ENCODE measurements around the gene TKFC. TPM values are rescaled to one million over a fixed set of nuclear protein-coding genes. Genes with fewer than 3 reads are reported as not detected.

The TKFC gene
- total and polyA plus RNA-seq, 9 of the 15 experiments (the other 6 are each of a cell fraction or from before 2014, with no cell fraction given), result 2.0 to 61.7 (median 28.5) TPM

DNA sequence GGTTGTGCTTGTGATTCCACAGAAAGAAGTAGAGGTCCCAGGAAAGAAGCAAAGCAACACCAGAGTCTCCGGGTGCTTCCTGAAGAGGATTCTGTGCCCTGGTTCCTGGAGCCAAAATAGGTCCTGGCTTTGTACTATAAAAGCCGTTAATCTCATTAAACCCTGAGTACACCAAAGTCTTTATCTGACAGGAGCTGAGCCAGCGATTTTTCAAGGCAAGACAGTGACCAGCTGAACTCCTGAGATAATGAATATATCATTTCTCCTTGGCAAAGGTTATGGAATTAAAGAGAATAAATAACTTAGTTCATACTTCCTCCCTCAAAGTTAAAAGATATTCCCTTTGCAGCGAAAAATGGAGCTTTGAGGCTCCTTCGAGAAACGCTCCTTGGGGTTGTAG lies 34.4 kb downstream of the TKFC start (continued):
- TF ChIP-seq, protein P1, sequence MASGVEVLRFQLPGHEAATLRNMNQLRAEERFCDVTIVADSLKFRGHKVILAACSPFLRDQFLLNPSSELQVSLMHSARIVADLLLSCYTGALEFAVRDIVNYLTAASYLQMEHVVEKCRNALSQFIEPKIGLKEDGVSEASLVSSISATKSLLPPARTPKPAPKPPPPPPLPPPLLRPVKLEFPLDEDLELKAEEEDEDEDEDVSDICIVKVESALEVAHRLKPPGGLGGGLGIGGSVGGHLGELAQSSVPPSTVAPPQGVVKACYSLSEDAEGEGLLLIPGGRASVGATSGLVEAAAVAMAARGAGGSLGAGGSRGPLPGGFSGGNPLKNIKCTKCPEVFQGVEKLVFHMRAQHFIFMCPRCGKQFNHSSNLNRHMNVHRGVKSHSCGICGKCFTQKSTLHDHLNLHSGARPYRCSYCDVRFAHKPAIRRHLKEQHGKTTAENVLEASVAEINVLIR (CRISPR knock-in tag; IDR thresholded peaks at IDR 0.05), result no peak
- TF ChIP-seq, protein P2, sequence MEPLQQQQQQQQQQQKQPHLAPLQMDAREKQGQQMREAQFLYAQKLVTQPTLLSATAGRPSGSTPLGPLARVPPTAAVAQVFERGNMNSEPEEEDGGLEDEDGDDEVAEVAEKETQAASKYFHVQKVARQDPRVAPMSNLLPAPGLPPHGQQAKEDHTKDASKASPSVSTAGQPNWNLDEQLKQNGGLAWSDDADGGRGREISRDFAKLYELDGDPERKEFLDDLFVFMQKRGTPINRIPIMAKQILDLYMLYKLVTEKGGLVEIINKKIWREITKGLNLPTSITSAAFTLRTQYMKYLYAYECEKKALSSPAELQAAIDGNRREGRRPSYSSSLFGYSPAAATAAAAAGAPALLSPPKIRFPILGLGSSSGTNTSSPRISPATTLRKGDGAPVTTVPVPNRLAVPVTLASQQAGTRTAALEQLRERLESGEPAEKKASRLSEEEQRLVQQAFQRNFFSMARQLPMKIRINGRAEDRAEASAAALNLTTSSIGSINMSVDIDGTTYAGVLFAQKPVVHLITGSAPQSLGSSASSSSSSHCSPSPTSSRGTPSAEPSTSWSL (CRISPR knock-in tag; IDR thresholded peaks at IDR 0.05; ENCODE audit: borderline replicate concordance), result no peak
- TF ChIP-seq ZNF23 (CRISPR knock-in tag; IDR thresholded peaks at IDR 0.05) (no peak), TEAD2 (tag; IDR thresholded peaks at IDR 0.05) (no peak), SAFB (IDR thresholded peaks at IDR 0.05; ENCODE audit: borderline replicate concordance, low read depth, low read length) (no peak), ZNF586 (CRISPR knock-in tag; conservative IDR thresholded peaks at IDR 0.05) (no peak), CBX1 (IDR thresholded peaks at IDR 0.05; ENCODE audit: low read depth) (no peak), MCM3 (IDR thresholded peaks at IDR 0.05) (no peak), MAZ (CRISPR knock-in tag; conservative IDR thresholded peaks at IDR 0.05 in 1 of 2, IDR thresholded peaks at IDR 0.05 in 1 of 2) (no peak), LARP7 (IDR thresholded peaks at IDR 0.05) (no peak), POLR2A (conservative IDR thresholded peaks at IDR 0.05) (no peak), ZNF232 (CRISPR knock-in tag; IDR thresholded peaks at IDR 0.05) (no peak), LEF1 (IDR thresholded peaks at IDR 0.05) (0 out of 2 replicates have a peak, but pooled peaks have one; percentile 31), POLR2AphosphoS2 (IDR thresholded peaks at IDR 0.05; ENCODE audit: low read length) (no peak), NCOR1 (IDR thresholded peaks at IDR 0.05) (peak; percentile 64), TCF3 (CRISPR knock-in tag; IDR thresholded peaks at IDR 0.05) (peak; percentile 87), EP300 (IDR thresholded peaks at IDR 0.05; ENCODE audit: low read length) (peak; percentile 85), CSDE1 (IDR thresholded peaks at IDR 0.05) (no peak), EHMT2 (IDR thresholded peaks at IDR 0.05) (no peak)
- TF ChIP-seq, protein P3, sequence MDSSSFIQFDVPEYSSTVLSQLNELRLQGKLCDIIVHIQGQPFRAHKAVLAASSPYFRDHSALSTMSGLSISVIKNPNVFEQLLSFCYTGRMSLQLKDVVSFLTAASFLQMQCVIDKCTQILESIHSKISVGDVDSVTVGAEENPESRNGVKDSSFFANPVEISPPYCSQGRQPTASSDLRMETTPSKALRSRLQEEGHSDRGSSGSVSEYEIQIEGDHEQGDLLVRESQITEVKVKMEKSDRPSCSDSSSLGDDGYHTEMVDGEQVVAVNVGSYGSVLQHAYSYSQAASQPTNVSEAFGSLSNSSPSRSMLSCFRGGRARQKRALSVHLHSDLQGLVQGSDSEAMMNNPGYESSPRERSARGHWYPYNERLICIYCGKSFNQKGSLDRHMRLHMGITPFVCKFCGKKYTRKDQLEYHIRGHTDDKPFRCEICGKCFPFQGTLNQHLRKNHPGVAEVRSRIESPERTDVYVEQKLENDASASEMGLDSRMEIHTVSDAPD (CRISPR knock-in tag; IDR thresholded peaks at IDR 0.05), result no peak
- TF ChIP-seq, protein P4, sequence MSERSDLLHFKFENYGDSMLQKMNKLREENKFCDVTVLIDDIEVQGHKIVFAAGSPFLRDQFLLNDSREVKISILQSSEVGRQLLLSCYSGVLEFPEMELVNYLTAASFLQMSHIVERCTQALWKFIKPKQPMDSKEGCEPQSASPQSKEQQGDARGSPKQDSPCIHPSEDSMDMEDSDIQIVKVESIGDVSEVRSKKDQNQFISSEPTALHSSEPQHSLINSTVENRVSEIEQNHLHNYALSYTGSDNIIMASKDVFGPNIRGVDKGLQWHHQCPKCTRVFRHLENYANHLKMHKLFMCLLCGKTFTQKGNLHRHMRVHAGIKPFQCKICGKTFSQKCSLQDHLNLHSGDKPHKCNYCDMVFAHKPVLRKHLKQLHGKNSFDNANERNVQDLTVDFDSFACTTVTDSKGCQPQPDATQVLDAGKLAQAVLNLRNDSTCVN (CRISPR knock-in tag; IDR thresholded peaks at IDR 0.05), result no peak
- TF ChIP-seq, protein P5, sequence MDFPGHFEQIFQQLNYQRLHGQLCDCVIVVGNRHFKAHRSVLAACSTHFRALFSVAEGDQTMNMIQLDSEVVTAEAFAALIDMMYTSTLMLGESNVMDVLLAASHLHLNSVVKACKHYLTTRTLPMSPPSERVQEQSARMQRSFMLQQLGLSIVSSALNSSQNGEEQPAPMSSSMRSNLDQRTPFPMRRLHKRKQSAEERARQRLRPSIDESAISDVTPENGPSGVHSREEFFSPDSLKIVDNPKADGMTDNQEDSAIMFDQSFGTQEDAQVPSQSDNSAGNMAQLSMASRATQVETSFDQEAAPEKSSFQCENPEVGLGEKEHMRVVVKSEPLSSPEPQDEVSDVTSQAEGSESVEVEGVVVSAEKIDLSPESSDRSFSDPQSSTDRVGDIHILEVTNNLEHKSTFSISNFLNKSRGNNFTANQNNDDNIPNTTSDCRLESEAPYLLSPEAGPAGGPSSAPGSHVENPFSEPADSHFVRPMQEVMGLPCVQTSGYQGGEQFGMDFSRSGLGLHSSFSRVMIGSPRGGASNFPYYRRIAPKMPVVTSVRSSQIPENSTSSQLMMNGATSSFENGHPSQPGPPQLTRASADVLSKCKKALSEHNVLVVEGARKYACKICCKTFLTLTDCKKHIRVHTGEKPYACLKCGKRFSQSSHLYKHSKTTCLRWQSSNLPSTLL (IDR thresholded peaks at IDR 0.05), result no peak
- TF ChIP-seq, protein P6, sequence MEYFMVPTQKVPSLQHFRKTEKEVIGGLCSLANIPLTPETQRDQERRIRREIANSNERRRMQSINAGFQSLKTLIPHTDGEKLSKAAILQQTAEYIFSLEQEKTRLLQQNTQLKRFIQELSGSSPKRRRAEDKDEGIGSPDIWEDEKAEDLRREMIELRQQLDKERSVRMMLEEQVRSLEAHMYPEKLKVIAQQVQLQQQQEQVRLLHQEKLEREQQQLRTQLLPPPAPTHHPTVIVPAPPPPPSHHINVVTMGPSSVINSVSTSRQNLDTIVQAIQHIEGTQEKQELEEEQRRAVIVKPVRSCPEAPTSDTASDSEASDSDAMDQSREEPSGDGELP (CRISPR knock-in tag; IDR thresholded peaks at IDR 0.05; ENCODE audit: borderline replicate concordance), result 0 out of 2 replicates have a peak, but pooled peaks have one; percentile 5

Measured in K562 (cell line).